IPS DF 19.7 (cell line): Measurements from ENCODE around the gene MAGEA4.

Experiments used
- DNase-seq: peaks from one replicate; pipeline ENCODE4 v3.0.0-alpha.2; 2013; ENCODE audit warnings: low read depth, low spot score

The MAGEA4 gene

DNA sequence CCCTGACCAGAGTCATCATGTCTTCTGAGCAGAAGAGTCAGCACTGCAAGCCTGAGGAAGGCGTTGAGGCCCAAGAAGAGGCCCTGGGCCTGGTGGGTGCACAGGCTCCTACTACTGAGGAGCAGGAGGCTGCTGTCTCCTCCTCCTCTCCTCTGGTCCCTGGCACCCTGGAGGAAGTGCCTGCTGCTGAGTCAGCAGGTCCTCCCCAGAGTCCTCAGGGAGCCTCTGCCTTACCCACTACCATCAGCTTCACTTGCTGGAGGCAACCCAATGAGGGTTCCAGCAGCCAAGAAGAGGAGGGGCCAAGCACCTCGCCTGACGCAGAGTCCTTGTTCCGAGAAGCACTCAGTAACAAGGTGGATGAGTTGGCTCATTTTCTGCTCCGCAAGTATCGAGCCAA is 11.0 kb downstream of the MAGEA4 start:
- no peak for DNase-seq

DNA sequence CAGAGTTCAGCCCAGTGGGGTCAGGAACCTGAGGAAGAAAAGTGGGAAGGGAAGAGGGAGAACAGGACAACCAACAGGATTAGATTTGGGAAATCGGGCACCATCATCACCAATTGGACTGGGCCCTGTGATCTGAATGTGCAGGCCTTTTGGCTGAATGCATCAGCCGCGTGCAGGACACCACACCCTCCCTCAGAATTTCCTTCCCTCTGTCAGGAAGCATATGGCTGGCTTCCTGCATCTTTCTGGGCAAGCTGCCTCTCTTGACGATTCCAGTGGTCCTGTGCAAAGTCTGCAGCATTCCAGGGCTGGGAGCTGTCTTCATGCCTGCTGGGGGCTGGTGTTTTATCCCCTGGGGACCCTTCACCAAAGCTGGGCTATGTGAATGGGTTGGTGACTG is 16.4 kb downstream of the MAGEA4 start:
- no peak for DNase-seq

DNA sequence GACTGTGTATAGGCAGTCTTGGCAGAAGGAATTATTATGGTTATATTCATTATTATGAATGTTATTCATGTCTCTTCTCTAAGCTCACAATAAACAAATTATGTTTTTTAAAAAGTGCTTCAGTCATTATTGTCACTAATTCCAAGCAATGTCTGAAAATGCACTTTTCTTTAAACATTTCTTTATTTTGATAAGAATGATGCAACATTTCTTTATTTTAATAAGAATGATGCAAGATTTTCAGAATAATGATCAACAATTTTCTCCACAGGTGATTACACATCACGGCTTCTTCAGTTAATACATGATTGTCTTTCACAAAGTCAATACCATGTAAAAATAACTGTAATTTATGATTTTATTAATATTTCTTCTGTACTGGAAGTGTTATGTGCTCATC is 22.7 kb downstream of the MAGEA4 start:
- no peak for DNase-seq

DNA sequence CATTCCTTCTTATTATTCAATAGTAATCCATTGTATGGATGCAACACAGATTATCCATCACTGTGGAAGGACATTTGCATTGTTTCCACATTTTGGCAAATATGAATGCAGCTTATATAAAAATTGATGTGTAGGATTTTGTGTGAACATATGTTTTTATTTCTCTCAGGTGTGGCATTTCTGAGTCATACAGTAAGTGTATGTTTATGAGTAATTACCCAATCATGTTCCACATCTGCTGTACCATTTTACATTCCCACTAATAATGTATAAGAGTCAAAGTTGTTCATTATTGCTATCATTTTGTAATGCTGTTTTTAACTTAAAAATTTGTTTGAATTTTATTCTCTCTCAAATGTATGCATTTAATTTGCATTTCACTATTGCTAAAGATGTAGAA is 25.5 kb downstream of the MAGEA4 start:
- DNase-seq: no peak

DNA sequence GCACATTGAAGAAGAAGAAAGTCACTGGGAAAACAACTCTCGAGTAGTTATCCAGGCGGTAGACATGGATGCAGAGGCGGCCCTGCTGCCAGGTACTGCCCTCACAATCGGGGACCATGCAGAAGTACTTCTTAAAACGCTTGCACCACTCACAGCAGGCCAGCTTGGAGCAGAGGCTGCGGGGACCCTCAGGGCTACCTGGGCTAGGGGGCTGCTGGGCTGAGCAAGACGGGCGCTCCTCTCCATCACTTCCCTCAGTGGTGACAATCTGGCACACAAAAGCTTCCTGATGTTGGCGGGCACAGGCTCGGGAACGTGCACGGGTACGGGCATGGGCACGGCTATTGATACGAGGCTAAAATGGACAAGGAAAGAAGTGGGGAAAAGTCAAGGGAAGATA is 42.0 kb downstream of the MAGEA4 start:
- DNase-seq: no peak

DNA sequence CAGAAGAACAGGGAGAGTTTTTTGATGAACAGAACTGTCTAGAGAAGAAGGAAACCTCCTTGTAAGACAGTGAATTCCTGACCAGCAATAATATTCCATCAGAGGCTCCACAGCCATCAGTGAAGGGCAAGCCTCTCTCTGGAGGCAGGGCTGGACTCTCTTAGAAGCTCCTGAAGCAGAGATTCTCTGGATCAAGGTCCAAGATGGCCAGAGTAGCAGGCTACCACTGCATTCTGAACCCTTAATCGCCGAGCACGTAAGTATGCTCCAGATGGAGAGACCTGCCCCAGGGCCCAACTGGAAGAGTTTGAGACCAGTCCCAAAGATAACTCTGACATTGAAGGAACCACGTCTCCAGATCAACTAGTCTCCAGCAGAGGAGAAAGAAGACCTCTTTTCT is 45.4 kb downstream of the MAGEA4 start:
- no peak for DNase-seq

DNA sequence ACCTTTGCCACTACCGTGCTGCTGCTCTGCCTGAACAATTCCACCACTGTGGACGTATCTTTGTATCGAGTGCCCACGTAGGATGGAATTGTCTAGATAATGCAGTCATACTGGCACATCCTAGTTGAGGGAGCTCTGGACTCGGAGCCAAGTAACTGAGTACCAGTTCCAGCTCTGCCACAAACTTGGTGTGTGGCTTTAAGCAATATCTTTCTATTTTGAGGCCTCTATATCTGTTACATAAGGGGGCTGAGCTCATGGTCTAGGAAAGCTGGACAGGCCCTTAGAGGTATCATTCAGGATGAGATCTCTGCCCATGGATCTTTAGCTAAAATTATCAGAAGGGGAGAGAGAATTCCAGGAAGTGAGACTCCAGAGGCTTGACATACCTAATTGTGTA is 49.3 kb downstream of the MAGEA4 start:
- no peak for DNase-seq

DNA sequence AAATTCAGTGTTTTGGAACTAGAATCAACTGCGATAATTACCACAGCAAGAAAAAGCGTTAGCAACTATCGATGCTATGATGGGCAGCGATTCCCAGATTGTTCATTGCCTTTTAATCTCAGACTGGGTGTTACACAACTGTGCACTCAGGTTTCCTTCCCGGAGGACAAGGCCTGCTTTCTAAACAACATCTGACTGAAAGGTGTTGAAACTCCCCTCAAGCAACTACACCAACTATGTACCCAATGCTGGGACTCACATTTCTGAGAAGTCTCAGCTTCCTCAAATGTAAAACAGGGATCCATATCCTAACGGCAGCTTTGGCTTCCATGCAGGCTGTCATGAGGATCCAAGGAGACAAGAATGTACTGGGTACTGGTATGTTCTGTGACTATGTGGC is 53.5 kb downstream of the MAGEA4 start:
- no peak for DNase-seq

DNA sequence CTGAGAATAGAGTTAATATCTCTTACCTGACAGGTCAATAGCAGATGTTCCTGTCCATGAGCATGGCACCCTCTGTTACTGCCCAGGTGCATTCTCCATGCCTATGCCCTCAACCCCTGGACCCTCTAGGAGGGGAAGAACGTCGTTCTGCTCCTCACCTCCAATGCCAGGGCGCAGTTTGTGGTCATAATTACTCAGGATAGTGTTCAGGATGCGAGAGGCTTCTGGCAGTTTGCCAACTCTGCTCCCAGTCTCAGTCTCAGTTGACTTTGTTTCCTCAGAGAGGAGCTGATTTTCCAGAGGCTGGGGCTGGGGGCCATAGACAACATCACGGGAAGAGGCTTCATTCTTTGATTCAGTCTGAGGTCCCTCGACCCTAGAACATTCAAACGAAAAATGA is 57.3 kb downstream of the MAGEA4 start:
- DNase-seq: no peak

DNA sequence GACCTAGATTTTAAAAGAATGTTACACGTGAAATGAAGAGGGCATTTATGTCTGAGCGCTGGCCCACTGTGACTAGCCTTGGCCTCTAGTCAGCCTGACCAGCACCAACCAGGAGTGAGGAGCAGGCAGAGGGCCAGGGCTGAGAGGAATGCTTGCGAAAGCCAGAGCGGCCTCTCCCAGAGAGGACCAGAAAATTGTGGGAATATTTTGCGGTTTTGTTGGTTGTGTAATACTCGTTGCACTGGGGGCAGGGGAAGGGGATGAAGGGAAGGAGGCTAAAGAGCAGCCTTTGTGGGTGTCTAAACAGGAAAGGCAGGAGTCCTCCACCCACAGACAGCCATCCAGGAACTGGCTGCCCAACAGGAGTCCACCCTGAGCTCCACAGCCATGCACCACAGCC is 58.0 kb downstream of the MAGEA4 start:
- no peak for DNase-seq

DNA sequence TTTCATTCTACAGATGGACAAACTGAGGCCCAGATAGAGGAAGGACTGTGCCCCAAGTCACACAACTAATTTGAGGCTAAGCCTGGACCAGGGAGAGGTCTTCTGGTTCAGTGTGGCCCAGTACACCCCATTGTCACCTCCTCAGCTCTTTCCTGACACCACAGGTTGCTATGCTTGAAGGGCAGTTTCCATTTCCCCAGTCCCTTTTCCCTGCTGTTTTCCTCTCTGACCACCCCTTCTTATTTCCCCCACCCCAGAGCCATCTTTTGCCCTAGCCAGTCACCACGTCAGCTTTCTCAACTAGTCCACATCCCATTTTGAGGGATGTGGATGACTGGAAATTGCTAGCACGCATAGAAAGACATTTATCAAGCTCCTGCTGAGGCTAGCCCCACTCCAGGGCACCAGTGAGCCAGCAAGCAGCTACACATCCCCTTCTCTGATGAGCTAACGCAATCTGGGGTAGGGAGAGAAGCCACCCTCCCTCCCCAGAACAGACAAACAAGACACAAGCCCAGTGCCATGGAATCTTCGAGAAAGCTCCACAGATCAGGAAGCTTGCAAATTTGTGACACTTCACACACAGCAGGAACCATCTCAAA is 60.5 kb downstream of the MAGEA4 start:
- DNase-seq: no peak

DNA sequence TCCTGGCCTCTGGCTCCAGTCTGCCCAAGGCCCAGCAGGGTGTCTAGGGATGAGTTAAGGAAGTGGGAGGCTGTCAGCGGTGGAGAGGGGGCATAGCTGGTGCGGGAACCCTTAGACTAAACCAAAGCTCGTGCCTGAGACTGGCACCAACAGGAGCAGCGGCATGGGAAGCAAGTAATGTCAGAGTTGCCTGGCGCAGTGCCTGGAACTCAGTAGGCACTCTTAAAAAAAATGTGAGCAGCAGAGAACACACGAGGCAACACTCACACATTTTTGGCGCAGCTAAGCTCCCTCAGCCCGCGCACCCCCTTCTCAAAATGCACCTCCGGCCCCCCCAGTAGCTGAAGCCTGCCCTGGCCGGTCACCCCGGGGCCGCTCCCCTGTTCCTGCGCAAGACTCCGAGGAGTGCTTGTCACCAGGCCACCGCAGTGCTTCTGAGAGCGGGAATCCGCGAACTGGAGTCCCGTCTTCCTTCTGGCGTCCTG is 61.2 kb downstream of the MAGEA4 start:
- DNase-seq: no peak
